ENCODE measurements around the gene UBE2E2. TPM values are rescaled to one million over a fixed set of nuclear protein-coding genes. Genes with fewer than 3 reads are reported as not detected.

UBE2E2 gene
- total and polyA plus RNA-seq, 2 donors (not counting 1 experiment from before 2014, with no cell fraction given): 16.0 to 45.0 TPM

DNA sequence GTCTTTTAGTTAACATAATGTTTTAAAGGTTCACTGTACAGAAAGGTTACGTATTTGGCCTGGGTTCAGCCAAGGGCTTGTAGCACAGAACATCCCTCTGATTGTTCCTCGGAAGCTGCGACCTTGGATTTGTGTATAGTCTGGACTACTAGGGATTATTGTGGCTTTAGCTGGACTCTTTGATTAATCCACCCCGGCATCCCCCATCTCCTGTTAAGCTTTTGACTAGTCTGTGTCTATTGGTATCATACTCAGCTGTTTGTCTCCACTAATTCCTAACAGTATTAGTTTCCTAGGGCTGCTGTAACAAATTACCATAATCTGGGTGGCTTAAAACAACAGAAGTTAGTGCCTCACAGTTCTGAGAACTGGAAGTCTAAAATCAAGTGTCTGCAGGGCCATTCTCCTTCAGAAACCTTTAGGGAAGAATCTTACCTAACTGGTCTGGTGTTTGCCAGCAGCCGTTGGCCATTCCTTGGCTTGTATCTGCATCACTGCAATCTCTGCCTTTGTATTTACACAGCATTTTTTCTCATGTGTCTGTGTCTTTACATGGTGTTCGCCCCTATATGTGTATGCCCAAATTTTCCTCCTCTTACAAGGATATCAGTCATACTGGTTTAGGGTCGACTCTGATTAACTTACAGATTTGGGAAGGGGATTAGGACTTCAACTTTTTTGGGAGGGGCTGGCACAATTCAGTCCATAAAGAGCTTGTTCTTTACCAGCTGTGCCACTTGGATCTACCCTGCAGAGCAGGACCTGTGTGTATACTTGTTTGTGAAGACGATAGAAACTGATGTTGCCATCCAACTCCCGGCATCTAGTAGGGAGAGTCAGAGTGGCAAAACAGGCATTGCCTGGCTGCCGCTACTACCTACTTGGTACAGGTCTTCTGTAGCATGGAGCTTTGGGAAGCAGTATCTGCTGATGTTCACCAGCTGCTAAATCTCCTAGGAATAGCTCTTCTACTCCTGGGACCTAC is 117.8 kb downstream of the UBE2E2 start:
- Histone ChIP-seq H3K9ac (ENCODE audit: low read length) (no peak overlapping the region), H2AFZ (ENCODE audit: insufficient read depth, low read depth, low read length, poor library complexity, severe bottlenecking) (no peak overlapping the region), H3K4me1 (ENCODE audit: control insufficient read depth in 2 of 2, insufficient read depth in 2 of 2, low read length in 2 of 2) (peaks cover 10 to 30% of the 10 kb centered on the region in 2 donors), H3K4me2 (replicated peaks; ENCODE audit: low read depth, low read length, poor library complexity, severe bottlenecking) (no peak overlapping the region), H3K27ac (ENCODE audit: low read length in 2 of 2) (no peak overlapping the region), H3K79me2 (ENCODE audit: control insufficient read depth, insufficient read depth, low read length) (peaks cover 52% of the 10 kb centered on the region), H3K9me3 (ENCODE audit: control extremely low read depth in 1 of 3, control insufficient read depth in 2 of 3, insufficient read depth in 1 of 3, low read length in 2 of 3) (peaks cover 0 to 24% (median 9%) of the 10 kb centered on the region in 3 donors), H3K36me3 (replicated peaks in 1 of 2; ENCODE audit: control extremely low read depth in 1 of 2, control insufficient read depth in 1 of 2, extremely low read depth in 1 of 2, insufficient read depth in 2 of 2, low read length in 1 of 2) (no peaks in the 10 kb centered on the region), H4K20me1 (ENCODE audit: control insufficient read depth, insufficient read depth, low read length, poor library complexity, severe bottlenecking) (peaks cover 10% of the 10 kb centered on the region), H3K4me3 (ENCODE audit: control extremely low read depth in 1 of 5, extremely low read depth in 1 of 5, insufficient read depth in 1 of 5, low read depth in 2 of 5, low read length in 4 of 5) (no peak overlapping the region), H3K27me3 (replicated peaks in 1 of 4; ENCODE audit: control extremely low read depth in 1 of 4, control insufficient read depth in 3 of 4, insufficient read depth in 4 of 4, low read length in 3 of 4) (no peaks in the 10 kb centered on the region)
- ChIA-PET POLR2A (no interaction called here), CTCF (no interaction called here)
- Mint-ChIP-seq H3K27ac (no peak overlapping the region), H3K27me3 (no peaks in the 10 kb centered on the region), H3K4me3 (no peak overlapping the region), H3K9me3 (ENCODE audit: insufficient read depth) (no peaks in the 10 kb centered on the region), H3K4me1 (peaks cover 52% of the 10 kb centered on the region)
- WGBS (ENCODE audit: insufficient coverage): 99% methylated on average over 4 of the region's 10 CpGs
- TF ChIP-seq, protein P1, sequence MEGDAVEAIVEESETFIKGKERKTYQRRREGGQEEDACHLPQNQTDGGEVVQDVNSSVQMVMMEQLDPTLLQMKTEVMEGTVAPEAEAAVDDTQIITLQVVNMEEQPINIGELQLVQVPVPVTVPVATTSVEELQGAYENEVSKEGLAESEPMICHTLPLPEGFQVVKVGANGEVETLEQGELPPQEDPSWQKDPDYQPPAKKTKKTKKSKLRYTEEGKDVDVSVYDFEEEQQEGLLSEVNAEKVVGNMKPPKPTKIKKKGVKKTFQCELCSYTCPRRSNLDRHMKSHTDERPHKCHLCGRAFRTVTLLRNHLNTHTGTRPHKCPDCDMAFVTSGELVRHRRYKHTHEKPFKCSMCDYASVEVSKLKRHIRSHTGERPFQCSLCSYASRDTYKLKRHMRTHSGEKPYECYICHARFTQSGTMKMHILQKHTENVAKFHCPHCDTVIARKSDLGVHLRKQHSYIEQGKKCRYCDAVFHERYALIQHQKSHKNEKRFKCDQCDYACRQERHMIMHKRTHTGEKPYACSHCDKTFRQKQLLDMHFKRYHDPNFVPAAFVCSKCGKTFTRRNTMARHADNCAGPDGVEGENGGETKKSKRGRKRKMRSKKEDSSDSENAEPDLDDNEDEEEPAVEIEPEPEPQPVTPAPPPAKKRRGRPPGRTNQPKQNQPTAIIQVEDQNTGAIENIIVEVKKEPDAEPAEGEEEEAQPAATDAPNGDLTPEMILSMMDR (IDR thresholded peaks at IDR 0.05): no peak
- no peak for TF ChIP-seq EZH2 (IDR thresholded peaks at IDR 0.05; ENCODE audit: borderline replicate concordance, insufficient read depth, low read depth, low read length, poor library complexity, severe bottlenecking)
- intact Hi-C loops (cut with micrococcal nuclease): no loop called here
- ATAC-seq (ENCODE audit: low read depth): no peak
- DNase-seq: no peak

DNA sequence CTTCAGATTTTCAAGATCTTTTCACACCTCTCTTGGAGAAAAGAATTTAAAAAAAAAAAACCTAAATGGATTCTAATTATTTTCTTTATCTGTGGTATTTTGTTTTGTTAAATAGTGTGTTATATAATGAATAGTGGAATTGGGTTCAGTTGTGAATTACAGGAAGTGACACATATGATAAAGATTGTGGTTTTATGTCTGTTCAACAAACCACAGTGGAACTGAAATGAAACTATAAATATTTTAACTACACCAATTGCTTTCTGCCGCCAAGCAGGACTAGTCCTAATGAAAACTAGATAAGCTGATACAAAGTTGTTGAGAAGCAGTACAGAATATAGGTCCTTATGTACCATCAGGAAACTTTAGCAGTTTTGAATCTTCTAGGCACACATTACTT is 121.6 kb downstream of the UBE2E2 start:
- H3K9me3 Mint-ChIP-seq (ENCODE audit: insufficient read depth): no peaks in the 10 kb centered on the region
- CTCF ChIA-PET: interaction anchor here (0.9 kb wide), 1 partner anchor 17 kb away, joined by 4 read pairs; no protein-coding TSS in a partner anchor
- H3K36me3 ChIP-seq (replicated peaks in 1 of 2; ENCODE audit: control extremely low read depth in 1 of 2, control insufficient read depth in 1 of 2, extremely low read depth in 1 of 2, insufficient read depth in 2 of 2, low read length in 1 of 2): no peaks in the 10 kb centered on the region
- DNase-seq (peak; percentile 52), ATAC-seq (ENCODE audit: low read depth) (peak; percentile 58)
- no peak overlapping the region for H3K27ac Mint-ChIP-seq
- peaks cover 63% of the 10 kb centered on the region for H3K79me2 ChIP-seq (ENCODE audit: control insufficient read depth, insufficient read depth, low read length)
- H3K4me1 Mint-ChIP-seq: peaks cover 52% of the 10 kb centered on the region
- no peaks in the 10 kb centered on the region for H3K27me3 Mint-ChIP-seq
- intact Hi-C loops (cut with micrococcal nuclease): loop anchor here (2.0 kb wide), 1 partner anchor 16 kb away; no protein-coding TSS in a partner anchor
- H3K9ac ChIP-seq (ENCODE audit: low read length): peak overlapping the region; percentile 3
- WGBS (ENCODE audit: insufficient coverage): no CpG with 5 or more reads among the region's 1 CpG
- H3K27me3 ChIP-seq (replicated peaks in 1 of 4; ENCODE audit: control extremely low read depth in 1 of 4, control insufficient read depth in 3 of 4, insufficient read depth in 4 of 4, low read length in 3 of 4): no peaks in the 10 kb centered on the region
- H2AFZ ChIP-seq (ENCODE audit: insufficient read depth, low read depth, low read length, poor library complexity, severe bottlenecking): no peak overlapping the region
- H3K9me3 ChIP-seq (ENCODE audit: control extremely low read depth in 1 of 3, control insufficient read depth in 2 of 3, insufficient read depth in 1 of 3, low read length in 2 of 3): peaks cover 0 to 5% (median 0%) of the 10 kb centered on the region in 3 donors
- POLR2A ChIA-PET: interaction anchor here (0.6 kb wide), 1 partner anchor 58 kb away, joined by 8 read pairs; no protein-coding TSS in a partner anchor
- H3K4me2 ChIP-seq (replicated peaks; ENCODE audit: low read depth, low read length, poor library complexity, severe bottlenecking): peak overlapping the region; percentile 52
- peak overlapping the region in 1 of 5 experiments; percentile 13 for H3K4me3 ChIP-seq (ENCODE audit: control extremely low read depth in 1 of 5, extremely low read depth in 1 of 5, insufficient read depth in 1 of 5, low read depth in 2 of 5, low read length in 4 of 5)
- peak overlapping the region; percentile 63 for H3K4me3 Mint-ChIP-seq
- no peaks in the 10 kb centered on the region for H4K20me1 ChIP-seq (ENCODE audit: control insufficient read depth, insufficient read depth, low read length, poor library complexity, severe bottlenecking)
- TF ChIP-seq EZH2 (IDR thresholded peaks at IDR 0.05; ENCODE audit: borderline replicate concordance, insufficient read depth, low read depth, low read length, poor library complexity, severe bottlenecking): no peak
- TF ChIP-seq, protein P1 (IDR thresholded peaks at IDR 0.05): no peak
- H3K4me1 ChIP-seq (ENCODE audit: control insufficient read depth in 2 of 2, insufficient read depth in 2 of 2, low read length in 2 of 2): peaks cover 7 to 29% of the 10 kb centered on the region in 2 donors
- H3K27ac ChIP-seq (ENCODE audit: low read length in 2 of 2): peak overlapping the region in 1 of 2 donors; percentile 27

Measured in B cell (primary cell).